ENCODE data around the gene TSC2. TPM values are rescaled to one million over a fixed set of nuclear protein-coding genes. Genes with fewer than 3 reads are reported as not detected.

Gene TSC2
- total RNA-seq, 1 donor from 2014 or later = 49.6 TPM

DNA sequence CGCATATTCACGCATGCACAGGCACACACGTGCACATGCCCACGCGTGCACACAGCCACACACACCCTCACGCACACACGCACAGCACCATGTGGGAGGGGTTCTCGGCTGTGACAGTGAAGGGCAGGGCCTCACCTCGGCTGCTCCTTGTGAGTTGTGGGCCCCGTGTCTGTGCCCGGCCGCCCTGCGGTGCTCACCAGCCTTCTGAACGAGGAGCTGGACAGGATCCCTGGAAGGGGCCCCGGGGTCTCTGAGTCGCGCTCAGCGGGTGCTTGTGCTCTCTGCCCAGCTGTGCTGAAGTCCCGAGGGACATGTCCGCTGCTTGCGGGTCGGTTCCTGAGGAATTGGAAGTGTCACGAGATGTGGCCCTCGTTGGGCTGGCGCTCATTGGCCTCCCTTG, 16.1 kb downstream of the TSC2 start:
- no peak for DNase-seq (ENCODE audit: low read depth)

DNA sequence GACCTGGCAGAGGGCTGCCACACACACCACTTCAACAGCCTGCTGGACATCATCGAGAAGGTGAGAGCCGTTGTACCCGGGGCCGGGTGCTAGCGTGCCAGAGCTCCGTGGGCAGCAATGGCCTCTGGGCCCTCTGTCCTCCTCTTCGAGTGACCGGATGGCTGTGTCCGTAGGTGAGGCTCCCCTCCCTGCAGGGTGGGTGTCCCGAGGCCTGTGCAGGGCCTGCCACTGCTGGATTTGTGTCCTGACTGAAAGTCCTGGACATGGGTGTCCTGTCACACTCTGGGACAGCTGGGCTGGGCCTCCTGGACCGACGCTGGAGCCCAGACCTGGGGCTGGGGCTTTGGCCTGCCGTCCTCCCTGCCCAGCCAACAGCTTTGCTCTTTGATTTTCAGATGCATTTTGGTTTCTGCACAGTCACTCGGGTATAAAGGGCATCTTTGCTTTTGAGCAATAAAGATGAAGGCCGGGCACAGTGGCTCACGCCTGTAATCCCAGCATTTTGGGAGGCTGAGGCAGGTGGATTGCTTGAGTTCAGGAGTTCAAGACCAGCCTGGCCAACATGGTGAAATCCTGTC, 16.7 kb downstream of the TSC2 start:
- DNase-seq (ENCODE audit: low read depth) = no peak

DNA sequence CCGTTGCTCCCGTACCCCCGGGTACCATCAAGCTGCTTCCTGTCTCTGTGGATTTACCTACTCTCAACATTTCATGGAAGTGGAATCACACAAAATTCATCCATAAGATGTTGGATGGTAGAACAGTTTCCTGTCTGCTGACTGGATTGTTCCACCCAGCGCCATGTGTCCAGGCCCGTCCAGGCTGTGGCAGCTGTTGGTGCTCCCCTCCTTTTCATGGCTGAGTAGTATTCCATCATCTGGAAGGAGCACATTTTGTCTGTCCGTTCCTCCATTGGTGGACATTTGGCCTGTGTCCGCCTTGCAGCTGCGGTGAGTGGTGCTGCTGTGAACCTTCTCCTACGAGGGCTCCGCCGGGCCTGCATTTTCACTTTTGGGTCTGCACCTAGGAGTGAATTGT, 18.4 kb downstream of the TSC2 start:
- no peak for DNase-seq (ENCODE audit: low read depth)

DNA sequence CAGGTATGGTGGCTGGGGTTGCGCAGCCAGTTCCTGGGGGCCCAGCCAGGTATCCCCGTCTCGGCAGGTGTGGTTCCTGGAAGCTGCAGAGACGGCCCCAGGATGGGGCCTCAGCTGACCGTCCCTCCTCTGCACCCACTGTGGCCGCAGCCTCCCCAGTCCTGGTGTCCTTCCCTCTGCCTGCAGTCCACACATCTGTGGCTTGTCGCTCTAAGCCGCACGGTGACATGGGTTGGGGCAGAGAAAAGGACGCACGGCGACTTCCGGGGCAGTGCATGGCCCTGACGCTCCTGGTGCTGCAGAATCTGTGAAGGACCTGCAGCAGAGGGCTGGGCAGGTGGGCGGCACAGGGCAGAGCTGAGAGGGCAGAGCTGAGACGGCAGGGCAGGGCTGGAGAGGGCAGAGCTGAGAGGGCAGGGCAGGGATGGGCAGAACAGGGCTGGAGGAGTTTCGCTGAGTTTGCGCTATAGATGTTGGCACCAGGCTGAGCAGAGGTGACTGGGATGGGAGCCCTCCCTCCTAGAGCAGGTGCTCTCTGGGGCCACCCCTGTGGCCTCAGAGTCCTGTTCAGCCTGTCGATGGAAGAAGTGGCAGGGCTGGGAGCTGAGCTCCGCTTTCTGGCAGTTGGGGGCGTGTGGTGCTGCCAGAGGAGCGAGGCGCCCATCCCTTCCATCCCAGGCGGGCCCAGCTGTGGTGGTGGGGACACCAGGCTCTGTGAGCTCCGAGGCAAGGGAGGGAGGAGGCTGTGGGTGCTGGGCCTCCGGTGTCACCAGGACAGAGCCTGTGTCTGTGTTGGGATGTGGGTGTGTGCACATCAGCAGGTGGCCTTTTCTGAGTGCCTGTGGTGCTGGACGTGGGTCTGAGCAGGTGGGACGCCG, 23.0 kb downstream of the TSC2 start:
- DNase-seq (ENCODE audit: low read depth) = no peak

DNA sequence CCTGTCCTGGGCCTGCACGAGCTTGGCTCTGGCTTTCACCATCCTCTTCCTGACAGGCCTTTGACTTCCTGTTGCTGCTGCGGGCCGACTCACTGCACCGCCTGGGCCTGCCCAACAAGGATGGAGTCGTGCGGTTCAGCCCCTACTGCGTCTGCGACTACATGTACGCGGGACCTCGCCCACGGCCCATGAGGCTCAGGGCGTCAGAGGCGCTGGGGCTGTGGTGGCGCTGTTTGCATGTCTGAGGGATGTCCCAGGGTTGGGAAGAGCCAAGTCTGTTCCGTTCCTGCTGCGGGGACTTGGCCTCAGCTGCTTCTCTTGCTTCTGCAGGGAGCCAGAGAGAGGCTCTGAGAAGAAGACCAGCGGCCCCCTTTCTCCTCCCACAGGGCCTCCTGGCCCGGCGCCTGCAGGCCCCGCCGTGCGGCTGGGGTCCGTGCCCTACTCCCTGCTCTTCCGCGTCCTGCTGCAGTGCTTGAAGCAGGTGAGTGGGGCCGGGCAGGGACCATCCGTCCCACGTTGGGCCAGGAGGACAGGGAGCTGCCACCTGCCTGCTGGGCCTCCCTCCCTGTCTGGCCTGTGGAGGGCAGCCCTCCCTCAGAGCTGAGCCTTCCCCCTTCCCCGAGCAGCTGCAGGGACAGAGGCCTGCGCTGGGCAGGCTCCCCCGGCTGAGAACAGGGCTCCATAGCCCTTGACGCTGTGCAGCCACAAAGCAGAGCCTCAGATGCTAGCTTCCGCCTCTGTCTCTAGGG, 23.8 kb downstream of the TSC2 start:
- no peak for DNase-seq (ENCODE audit: low read depth)

DNA sequence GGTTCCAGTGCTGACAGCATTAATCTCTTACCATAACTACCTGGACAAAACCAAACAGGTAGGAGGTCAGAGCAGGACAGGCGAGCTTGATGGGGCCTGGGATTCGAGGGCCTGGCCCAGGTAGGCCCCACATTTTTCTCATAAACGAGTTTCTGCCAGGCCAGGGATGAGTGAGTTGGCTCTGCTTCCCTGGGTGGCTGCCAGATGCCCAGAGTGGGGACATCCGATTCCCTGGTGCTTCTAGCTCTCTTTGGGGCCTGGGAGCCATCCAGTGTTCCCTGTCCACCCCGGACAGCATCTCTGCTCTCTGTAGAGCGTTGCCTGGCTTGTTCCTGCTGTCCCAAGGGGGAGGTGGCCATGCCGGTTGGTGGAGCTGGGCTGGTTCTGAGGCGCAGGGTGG, 25.1 kb downstream of the TSC2 start:
- no peak for DNase-seq (ENCODE audit: low read depth)

DNA sequence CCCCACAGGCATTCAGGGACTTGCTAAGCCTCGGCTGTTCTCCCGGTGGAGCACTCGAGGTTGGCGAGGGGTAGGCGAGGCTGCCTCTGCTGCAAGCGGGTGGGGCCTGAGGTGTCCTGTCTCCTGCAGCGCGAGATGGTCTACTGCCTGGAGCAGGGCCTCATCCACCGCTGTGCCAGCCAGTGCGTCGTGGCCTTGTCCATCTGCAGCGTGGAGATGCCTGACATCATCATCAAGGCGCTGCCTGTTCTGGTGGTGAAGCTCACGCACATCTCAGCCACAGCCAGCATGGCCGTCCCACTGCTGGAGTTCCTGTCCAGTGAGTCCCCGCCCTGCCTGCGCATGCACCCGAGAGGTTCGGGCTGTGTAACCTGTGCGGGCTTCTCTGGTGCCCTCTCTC, 26.3 kb downstream of the TSC2 start:
- no peak for DNase-seq (ENCODE audit: low read depth)

DNA sequence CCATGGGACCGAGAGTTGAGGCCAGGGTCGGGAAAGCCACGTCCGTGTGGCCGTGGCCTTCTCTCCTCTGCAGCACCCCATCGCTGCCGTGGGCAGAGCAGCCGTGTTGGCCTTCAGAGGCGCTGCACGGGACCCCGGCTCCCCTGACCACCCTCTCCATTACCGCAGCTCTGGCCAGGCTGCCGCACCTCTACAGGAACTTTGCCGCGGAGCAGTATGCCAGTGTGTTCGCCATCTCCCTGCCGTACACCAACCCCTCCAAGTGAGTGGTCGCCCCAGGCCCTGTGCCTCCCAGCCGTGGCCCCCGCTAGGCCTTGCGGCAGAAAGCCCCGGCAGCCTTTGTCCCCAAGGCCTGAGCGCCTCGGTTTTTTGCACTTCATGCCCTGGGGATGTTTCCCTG, 27.8 kb downstream of the TSC2 start:
- no peak for DNase-seq (ENCODE audit: low read depth)

DNA sequence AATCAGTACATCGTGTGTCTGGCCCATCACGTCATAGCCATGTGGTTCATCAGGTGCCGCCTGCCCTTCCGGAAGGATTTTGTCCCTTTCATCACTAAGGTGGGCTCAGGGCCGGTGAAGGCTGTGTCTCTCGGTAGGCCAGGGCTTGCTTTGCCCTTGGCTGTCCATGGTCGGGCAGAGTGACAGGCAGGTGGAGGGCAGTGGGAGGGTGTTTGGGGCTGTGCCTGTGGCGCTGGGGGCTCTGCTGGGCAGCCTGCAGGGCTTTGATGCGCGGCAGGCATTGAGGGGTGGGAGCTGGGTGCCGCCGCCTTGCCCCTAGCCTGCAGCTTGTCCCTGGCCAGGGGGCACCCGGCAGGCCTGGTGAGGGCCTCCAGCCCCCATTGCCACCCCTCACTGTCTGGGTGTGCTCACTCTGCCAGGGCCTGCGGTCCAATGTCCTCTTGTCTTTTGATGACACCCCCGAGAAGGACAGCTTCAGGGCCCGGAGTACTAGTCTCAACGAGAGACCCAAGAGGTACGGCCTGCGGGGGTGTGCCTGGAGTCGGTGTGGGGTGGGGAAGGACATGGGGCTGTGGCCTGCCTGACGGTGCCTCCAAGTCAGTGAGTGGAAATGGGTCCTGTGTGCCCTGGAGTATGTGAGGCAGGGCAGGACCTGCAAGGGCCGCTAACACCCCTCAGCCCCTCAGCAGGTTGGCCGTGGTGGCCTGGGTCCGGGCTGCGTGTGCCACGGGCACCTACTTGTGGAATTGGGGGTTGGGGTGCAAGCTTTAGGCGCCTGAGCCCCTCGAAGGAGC, 28.5 kb downstream of the TSC2 start:
- no peak for DNase-seq (ENCODE audit: low read depth)

DNA sequence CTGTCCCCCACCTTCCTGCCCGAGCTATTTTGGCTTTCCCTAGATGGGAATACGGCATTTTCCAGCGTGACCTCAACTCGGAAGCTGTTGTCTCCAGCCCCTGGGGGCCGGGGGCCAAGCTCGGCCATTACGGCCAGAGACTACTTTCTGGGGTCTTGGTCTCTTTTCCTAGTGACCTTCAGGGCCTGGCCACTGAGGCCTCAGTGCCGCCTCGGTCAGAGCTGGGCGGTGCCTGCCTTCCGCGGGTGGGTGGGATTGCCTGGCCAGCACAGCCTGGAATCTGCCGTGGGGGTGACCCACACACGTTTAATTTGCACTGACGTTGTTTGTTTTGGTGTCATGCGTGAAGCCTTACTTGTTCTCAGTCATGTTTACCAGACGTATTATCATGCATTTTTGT, 29.2 kb downstream of the TSC2 start:
- no peak for DNase-seq (ENCODE audit: low read depth)

DNA sequence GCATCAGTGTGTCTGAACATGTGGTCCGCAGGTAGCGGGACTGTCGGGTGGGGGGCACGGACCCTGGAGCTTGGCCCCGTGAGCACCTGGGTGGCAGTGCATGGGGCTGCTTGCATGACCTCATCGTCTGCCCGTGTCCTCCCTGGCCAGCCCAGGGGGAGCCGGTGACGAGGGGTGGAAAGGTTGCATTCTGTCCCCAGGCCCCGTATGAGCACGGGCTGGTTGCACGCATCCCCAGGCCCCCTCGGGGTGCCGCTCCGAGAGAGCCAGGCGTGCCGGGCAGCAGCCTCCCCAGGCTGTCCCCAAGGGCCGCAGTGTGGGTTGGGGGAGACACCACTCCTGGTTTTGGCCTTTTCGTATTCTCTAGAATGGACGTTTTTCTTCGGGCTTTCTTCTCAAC, 29.9 kb downstream of the TSC2 start:
- DNase-seq (ENCODE audit: low read depth) = no peak

DNA sequence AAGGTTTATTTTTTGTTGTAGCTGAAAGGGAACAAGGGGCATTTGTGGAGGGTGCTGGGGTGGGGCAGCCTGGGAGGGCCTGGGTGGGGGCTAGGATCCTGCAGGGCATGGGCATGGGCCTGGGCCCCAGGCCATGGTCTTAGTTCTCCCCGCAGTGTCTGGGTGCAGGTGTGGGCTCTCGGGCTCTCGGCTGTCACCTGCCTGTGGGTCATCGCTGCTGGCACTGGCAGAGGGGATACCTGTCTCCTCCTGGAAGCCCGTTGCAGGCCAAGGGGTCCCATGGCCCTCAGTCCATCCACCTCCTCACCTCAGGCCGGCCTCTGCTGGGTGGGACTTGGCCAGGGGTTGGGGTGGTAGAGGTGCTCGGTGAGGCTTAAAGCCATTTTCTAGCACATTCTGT, 30.3 kb downstream of the TSC2 start:
- DNase-seq (ENCODE audit: low read depth) = no peak

DNA sequence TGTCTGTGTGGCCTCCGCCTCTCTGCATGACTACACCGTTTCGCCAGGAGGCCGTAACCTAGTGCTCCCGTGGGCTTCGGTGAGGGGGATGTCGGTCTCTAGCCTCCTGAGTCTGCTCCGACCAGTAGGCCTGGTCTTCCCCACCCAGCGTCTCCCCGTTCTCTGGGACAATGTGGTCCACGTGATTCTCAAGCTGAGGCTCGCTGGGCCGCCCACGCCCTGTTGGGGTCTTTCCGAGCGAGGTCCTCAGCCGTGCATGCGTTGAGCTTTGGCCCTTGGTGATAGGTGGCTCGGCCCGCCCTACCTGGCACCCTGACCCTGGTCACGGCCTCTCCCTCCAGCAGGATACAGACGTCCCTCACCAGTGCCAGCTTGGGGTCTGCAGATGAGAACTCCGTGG, 30.9 kb downstream of the TSC2 start:
- DNase-seq (ENCODE audit: low read depth) = no peak

DNA sequence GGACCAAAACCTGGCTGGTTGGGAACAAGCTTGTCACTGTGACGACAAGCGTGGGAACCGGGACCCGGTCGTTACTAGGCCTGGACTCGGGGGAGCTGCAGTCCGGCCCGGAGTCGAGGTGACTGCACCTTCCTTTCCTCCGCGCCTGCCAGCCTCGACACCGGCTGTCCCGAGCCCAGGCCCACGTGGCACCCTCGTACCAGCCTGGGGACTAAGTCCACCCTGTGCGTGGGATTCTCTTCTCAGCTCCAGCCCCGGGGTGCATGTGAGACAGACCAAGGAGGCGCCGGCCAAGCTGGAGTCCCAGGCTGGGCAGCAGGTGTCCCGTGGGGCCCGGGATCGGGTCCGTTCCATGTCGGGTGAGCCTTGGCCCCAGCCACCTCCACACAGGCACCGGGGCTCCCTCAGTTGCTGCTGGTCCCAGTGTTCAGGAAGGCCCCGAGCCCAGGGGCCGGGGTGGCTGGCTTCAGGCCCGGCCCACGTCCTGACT, 31.6 kb downstream of the TSC2 start:
- DNase-seq (ENCODE audit: low read depth) = no peak

DNA sequence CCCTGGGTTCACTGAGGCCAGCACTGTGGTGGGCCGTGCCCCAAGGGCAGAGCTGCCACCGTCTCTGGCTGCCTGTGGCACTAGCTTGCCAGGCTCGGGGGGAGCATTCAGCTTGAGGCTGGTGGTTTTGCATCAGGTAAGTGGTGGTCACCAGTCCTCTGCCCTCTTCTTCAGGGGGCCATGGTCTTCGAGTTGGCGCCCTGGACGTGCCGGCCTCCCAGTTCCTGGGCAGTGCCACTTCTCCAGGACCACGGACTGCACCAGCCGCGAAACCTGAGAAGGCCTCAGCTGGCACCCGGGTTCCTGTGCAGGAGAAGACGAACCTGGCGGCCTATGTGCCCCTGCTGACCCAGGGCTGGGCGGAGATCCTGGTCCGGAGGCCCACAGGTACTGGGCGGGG, 32.2 kb downstream of the TSC2 start:
- DNase-seq (ENCODE audit: low read depth) = no peak

DNA sequence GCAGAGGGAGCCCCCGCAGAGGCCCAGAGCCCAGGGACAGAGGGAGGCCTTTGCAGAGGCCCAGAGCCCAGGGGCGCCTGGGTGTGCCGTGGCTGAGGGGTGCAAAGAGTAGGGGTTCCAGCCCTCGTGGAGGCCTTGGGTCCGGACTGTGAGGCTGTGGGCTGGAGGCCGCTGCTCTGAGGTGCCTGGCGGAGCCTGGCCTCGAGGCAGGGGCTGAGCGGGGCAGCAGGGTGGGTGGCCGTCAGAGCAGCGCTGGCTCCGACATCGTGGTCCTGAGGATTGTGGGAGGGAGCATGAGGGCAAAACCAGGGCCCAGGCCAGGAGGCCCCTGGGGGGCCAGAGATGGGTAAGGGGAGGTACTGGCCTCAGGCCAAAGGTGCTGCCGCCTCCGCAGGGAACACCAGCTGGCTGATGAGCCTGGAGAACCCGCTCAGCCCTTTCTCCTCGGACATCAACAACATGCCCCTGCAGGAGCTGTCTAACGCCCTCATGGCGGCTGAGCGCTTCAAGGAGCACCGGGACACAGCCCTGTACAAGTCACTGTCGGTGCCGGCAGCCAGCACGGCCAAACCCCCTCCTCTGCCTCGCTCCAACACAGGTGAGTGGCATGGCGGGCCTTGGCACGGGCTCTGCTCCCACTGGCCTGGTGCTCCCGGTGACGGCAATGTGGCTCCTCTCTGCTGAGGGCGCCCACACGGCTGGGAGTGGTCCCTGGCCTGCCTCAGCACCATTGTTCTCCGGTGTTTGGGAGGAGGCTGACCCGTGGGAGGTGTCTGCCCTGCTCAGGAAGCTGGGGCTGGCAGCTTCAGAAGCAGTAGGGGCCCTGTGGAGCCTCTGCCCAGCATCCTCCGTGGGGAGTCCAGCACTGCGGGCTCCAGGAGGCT, 33.7 kb downstream of the TSC2 start:
- DNase-seq (ENCODE audit: low read depth) = no peak

DNA sequence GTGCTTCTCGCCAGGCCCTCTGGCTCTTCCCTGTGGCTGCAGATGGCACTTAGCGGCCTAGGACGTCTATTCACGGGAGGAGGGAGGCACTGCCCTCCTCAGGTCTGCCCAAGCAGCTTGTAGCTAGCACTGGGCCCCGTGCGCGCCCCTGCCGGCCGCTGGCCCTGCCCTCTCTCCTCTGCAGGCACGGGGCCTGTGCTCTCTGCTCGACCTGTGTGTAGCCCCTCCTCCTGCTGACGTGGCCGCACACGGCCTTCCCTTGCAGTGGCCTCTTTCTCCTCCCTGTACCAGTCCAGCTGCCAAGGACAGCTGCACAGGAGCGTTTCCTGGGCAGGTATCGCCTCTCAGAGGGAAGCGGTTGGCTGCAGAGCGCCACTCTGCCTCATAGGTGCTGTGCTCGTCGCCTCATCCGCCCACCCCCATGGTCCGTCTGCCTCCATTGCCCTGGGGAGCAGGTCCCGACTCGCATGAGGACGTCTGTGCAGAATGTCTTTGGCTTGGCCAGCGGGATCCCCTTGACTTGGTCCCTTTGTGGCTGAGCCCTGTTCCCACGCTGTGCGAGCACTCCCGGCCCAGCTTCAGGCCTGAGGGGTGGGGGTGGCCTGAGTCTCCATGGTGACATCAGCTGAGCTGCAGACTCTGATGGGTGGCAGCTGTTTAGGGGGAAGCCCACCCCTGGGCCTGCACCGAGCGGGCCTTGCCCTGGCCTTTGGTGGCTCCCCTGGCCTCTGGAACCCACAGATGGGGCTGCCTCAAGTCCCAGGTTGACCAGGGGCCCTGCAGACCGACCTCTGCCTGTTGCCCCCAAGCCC, 34.6 kb downstream of the TSC2 start:
- no peak for DNase-seq (ENCODE audit: low read depth)

DNA sequence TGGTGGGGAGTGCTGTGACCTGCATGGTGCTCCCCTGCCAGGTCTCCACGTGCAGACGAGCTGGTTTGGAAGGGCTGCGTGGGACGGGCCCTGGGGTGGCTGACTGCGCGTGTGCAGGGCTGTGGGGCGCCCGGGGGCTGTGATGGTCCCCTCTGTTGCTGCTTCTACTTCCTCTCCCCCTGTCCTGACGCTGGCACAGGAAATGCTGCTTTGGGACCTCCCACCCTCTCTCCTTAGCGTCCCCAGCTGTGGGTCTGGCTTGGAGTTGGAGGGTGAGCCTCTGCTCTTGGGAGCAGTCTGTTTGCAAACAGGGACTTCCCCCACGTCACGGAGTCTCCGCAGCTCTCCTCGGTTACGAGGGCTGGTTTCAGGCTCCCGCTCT, 35.2 kb downstream of the TSC2 start:
- DNase-seq (ENCODE audit: low read depth) = no peak

DNA sequence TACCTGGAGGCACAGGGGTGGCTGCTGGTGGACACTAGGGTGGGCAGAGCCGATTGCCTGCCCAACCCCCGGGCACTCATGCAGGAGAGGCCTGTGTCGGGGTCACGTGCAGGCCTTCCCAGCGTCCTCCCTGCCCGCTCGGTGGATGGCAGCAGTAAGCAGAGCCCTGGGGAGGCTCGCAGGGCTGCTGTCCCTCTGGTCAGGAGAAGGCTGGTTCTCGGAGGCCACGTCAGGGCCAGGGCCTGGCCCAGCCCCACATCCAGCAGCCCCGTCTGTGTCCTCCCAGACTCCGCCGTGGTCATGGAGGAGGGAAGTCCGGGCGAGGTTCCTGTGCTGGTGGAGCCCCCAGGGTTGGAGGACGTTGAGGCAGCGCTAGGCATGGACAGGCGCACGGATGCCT, 35.6 kb downstream of the TSC2 start:
- no peak for DNase-seq (ENCODE audit: low read depth)

All from myocyte (in vitro differentiated cells).